Ishikawa (cell line): ENCODE measurements around the gene ZNF804B.
A peak's percentile ranks its signal among the peaks of the same experiment; 100 is the strongest.

Experiments used
- CEBPB ChIP-seq: IDR thresholded peaks from 2 replicates; pipeline ENCODE4 v1.6.1; 2012
- CREB1 ChIP-seq: IDR thresholded peaks from 2 replicates; pipeline ENCODE4 v1.6.1; 2012; ENCODE audit warnings: low read depth
- EGR1 ChIP-seq: IDR thresholded peaks from 2 replicates; pipeline ENCODE4 v1.6.1; 2012
- EP300 ChIP-seq: IDR thresholded peaks from 2 replicates; pipeline ENCODE4 v1.6.1; 2012; ENCODE audit warnings: borderline replicate concordance
- FOXM1 ChIP-seq: IDR thresholded peaks from 2 replicates; pipeline ENCODE4 v1.6.1; 2012; ENCODE audit warnings: low read depth, borderline replicate concordance
- MAX ChIP-seq: IDR thresholded peaks from 2 replicates; pipeline ENCODE4 v1.6.1; 2012
- NFIC ChIP-seq: IDR thresholded peaks from 2 replicates; pipeline ENCODE4 v1.6.1; 2012
- RAD21 ChIP-seq: IDR thresholded peaks from 2 replicates; pipeline ENCODE4 v1.6.1; 2012; ENCODE audit warnings: low read depth
- REST ChIP-seq: IDR thresholded peaks from 2 replicates; pipeline ENCODE4 v1.6.1; 2012; ENCODE audit warnings: low read depth, mild to moderate bottlenecking
- TAF1 ChIP-seq: IDR thresholded peaks from 2 replicates; pipeline ENCODE4 v1.6.1; 2012; ENCODE audit warnings: low read depth, mild to moderate bottlenecking
- TCF12 ChIP-seq: IDR thresholded peaks from 2 replicates; pipeline ENCODE4 v1.6.1; 2012; ENCODE audit warnings: low read depth
- TEAD4 ChIP-seq: IDR thresholded peaks from 2 replicates; pipeline ENCODE4 v1.6.1; 2012
- USF1 ChIP-seq: IDR thresholded peaks from 2 replicates; pipeline ENCODE4 v1.6.1; 2012
- YY1 ChIP-seq: IDR thresholded peaks from 2 replicates; pipeline ENCODE4 v1.6.1; 2012; ENCODE audit warnings: low read depth
- ZBTB7A ChIP-seq: IDR thresholded peaks from 2 replicates; pipeline ENCODE4 v1.6.1; 2012; ENCODE audit warnings: low read depth

Gene ZNF804B

GRCh38 chr7:88885131-88885530, 125.6 kb downstream of the ZNF804B start:
- TF ChIP-seq NFIC (no peak), RAD21 (no peak)

GRCh38 chr7:88888684-88889083, 129.2 kb downstream of the ZNF804B start:
- TF ChIP-seq TAF1 (no peak), CEBPB (peak; percentile 90)

- TF ChIP-seq YY1 (no peak), CEBPB (no peak), FOXM1 (no peak), REST (no peak), TAF1 (no peak), RAD21 (no peak)
These were observed 151.0 kb downstream of the ZNF804B start for GRCh38 chr7:88910516-88910915.

- TF ChIP-seq MAX: no peak
- no peak for TF ChIP-seq EGR1
These were observed 153.4 kb downstream of the ZNF804B start for GRCh38 chr7:88912852-88913251.

- TF ChIP-seq CREB1 (no peak), TEAD4 (no peak), REST (no peak)
These were observed 156.1 kb downstream of the ZNF804B start for GRCh38 chr7:88915615-88916014.

GRCh38 chr7:88919478-88920131, 160.1 kb downstream of the ZNF804B start:
- TF ChIP-seq TEAD4 (no peak), MAX (no peak), EGR1 (no peak), YY1 (no peak), TCF12 (no peak), CREB1 (no peak), ZBTB7A (no peak), FOXM1 (no peak), CEBPB (no peak), NFIC (no peak), EP300 (no peak), REST (no peak), USF1 (no peak)

- TF ChIP-seq FOXM1 (no peak), YY1 (no peak), RAD21 (no peak), MAX (no peak), TCF12 (no peak), EP300 (no peak), EGR1 (no peak), CEBPB (no peak), USF1 (no peak), NFIC (no peak), REST (no peak), ZBTB7A (no peak), TAF1 (no peak), CREB1 (no peak), TEAD4 (no peak)
These were observed 163.4 kb downstream of the ZNF804B start for GRCh38 chr7:88922944-88923343.
